RWPE2 (cell line): ENCODE data around the gene CCL28.

Experiments used
- ATAC-seq: fragments of 200-7000 bp; cut with Tn5 transposase; 3 replicates; pipeline ENCODE4 v1.9.1; 2021; ENCODE audit warnings: low read depth
- DNase-seq: peaks from one replicate; pipeline ENCODE4 v3.0.0-alpha.2; 2020; ENCODE audit warnings: low spot score
- H3K27ac ChIP-seq: fragments of 450-650 bp; 2 replicates; pipeline ENCODE4 v1.5.1; 2017; ENCODE audit warnings: mild to moderate bottlenecking; ENCODE audit not compliant: poor library complexity, severe bottlenecking
- H3K27me3 ChIP-seq: fragments of 250-450 bp; sonication (Bioruptor Pico); 2 replicates; pipeline ENCODE4 v1.5.1; 2021; ENCODE audit warnings: mild to moderate bottlenecking, moderate library complexity; ENCODE audit not compliant: insufficient read depth, poor library complexity, severe bottlenecking
- H3K36me3 ChIP-seq: fragments of 250-450 bp; sonication (Bioruptor Pico); 2 replicates; pipeline ENCODE4 v1.5.1; 2020; ENCODE audit warnings: low read depth, mild to moderate bottlenecking, moderate library complexity
- H3K4me1 ChIP-seq: fragments of 250-450 bp; sonication (Bioruptor Pico); 2 replicates; pipeline ENCODE4 v1.5.1; 2021; ENCODE audit warnings: mild to moderate bottlenecking, moderate library complexity; ENCODE audit not compliant: insufficient read depth, poor library complexity, severe bottlenecking
- H3K4me3 ChIP-seq: fragments of 250-450 bp; sonication (Bioruptor Pico); 2 replicates; pipeline ENCODE4 v1.5.1; 2021; ENCODE audit warnings: mild to moderate bottlenecking, moderate library complexity; ENCODE audit not compliant: severe bottlenecking
- H3K9me3 ChIP-seq: fragments of 250-450 bp; sonication (Bioruptor Pico); 2 replicates; pipeline ENCODE4 v1.5.1; 2021; ENCODE audit warnings: mild to moderate bottlenecking, moderate library complexity; ENCODE audit not compliant: severe bottlenecking
- CTCF ChIP-seq: fragments of 450-650 bp; IDR thresholded peaks from one replicate; pipeline ENCODE4 v1.5.1; 2017; ENCODE audit warnings: mild to moderate bottlenecking, moderate library complexity; ENCODE audit not compliant: poor library complexity, severe bottlenecking

Gene CCL28

GRCh38 chr5:43338862-43339261, 73.3 kb downstream of the CCL28 start:
- Histone ChIP-seq H3K27me3 (no peaks in the 10 kb centered on the region), H3K9me3 (peaks cover 17% of the 10 kb centered on the region), H3K27ac (no peak overlapping the region), H3K4me3 (no peak overlapping the region), H3K4me1 (no peaks in the 10 kb centered on the region), H3K36me3 (no peaks in the 10 kb centered on the region)
- DNase-seq (no peak), ATAC-seq (no peak)
- no peak for TF ChIP-seq CTCF

GRCh38 chr5:43336159-43336558, 76.0 kb downstream of the CCL28 start:
- Histone ChIP-seq H3K4me1 (no peaks in the 10 kb centered on the region), H3K4me3 (no peak overlapping the region), H3K9me3 (peaks cover 17% of the 10 kb centered on the region), H3K36me3 (no peaks in the 10 kb centered on the region), H3K27me3 (no peaks in the 10 kb centered on the region), H3K27ac (peak overlapping the region; percentile 17)
- TF ChIP-seq CTCF: no peak
- peak; percentile 50 for ATAC-seq
- DNase-seq: no peak

GRCh38 chr5:43335681-43336080, 76.5 kb downstream of the CCL28 start:
- Histone ChIP-seq H3K4me1 (no peaks in the 10 kb centered on the region), H3K27me3 (no peaks in the 10 kb centered on the region), H3K9me3 (peaks cover 17% of the 10 kb centered on the region), H3K36me3 (no peaks in the 10 kb centered on the region), H3K4me3 (no peak overlapping the region), H3K27ac (peak overlapping the region; percentile 17)
- TF ChIP-seq CTCF: no peak
- no peak for ATAC-seq
- no peak for DNase-seq

- Histone ChIP-seq H3K27ac (no peak overlapping the region), H3K27me3 (no peaks in the 10 kb centered on the region), H3K4me3 (no peak overlapping the region), H3K36me3 (no peaks in the 10 kb centered on the region), H3K9me3 (peaks cover 17% of the 10 kb centered on the region), H3K4me1 (no peaks in the 10 kb centered on the region)
- ATAC-seq (no peak), DNase-seq (no peak)
- TF ChIP-seq CTCF: no peak
Measured at GRCh38 chr5:43332401-43332800, 79.8 kb downstream of the CCL28 start.
